Ramos (cell line): Measurements from ENCODE around the gene WDR20.

Experiments
- in situ Hi-C: fragments of 300-500 bp; cut with MboI; formaldehyde crosslinking; loops from one replicate; pipeline ENCODE4 v1.14.3; 2022; ENCODE audit warnings: low sequenced_read_pairs; ENCODE audit not compliant: unreplicated experiment

Gene WDR20

DNA sequence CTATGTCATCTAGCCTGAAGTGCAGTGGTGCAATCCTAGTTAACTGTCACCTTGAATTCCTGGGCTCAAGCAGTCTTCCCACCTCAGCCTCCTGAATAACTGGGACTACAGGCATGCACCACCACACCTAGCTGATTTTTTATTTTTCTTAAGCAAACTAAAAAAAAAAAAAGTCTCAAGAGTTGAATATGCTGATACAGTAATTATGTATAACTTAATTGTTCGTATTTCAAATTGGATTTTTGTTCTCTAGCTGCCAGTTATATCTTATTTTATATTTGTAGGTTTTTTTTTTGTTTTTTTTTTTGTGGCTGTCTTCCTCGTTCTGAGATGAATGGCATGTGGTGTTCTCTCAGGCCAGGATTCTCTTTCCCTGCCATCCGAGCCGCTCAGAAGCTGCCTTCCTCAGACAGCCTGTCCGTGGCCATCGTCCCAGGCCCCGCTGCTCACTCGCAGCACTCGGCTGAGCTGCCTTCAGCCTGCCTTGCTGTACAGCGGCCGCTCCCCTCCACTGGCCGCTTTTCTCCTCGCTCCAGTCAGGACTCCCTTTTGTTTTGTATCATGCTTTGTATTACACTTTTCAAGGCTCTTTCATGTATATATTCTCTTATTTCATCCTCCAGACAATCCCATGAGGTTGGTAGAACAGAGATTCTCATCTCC, 53.3 kb downstream of the WDR20 start:
- in situ Hi-C loops = no loop called here

DNA sequence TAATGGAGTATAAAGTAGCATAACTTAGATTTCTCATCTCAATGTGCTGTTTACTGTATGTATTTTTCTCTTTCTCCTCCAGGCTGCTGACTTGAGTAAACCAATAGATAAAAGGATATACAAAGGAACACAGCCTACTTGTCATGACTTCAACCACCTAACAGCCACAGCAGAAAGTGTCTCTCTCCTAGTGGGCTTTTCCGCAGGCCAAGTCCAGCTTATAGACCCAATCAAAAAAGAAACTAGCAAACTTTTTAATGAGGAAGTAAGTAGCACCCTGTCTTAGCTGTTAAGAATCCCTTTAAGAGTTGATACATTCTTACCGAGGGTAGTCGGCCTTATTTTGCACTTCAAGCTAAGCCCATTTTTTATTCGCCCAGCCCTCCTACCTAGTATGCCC, 55.2 kb downstream of the WDR20 start:
- in situ Hi-C loops = no loop called here

DNA sequence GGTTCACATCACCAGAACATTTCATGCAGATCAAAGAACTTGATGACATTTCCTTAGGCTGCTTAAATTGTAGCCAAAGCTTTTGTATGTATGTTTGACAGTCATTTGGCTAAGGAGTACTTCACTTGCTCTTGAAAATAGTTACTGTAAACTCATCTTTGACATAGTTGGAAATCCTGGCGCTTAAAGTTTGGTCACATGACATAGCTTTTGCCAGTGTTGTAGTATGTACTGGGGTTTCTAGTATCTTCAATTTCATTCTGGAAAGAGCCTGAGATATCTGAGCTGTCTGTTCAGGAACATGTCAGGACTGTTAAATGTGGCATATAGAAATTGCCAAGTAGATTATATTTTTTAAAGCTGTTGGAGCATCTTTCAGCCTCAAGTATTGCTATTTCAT, 55.7 kb downstream of the WDR20 start:
- in situ Hi-C loops = no loop called here

DNA sequence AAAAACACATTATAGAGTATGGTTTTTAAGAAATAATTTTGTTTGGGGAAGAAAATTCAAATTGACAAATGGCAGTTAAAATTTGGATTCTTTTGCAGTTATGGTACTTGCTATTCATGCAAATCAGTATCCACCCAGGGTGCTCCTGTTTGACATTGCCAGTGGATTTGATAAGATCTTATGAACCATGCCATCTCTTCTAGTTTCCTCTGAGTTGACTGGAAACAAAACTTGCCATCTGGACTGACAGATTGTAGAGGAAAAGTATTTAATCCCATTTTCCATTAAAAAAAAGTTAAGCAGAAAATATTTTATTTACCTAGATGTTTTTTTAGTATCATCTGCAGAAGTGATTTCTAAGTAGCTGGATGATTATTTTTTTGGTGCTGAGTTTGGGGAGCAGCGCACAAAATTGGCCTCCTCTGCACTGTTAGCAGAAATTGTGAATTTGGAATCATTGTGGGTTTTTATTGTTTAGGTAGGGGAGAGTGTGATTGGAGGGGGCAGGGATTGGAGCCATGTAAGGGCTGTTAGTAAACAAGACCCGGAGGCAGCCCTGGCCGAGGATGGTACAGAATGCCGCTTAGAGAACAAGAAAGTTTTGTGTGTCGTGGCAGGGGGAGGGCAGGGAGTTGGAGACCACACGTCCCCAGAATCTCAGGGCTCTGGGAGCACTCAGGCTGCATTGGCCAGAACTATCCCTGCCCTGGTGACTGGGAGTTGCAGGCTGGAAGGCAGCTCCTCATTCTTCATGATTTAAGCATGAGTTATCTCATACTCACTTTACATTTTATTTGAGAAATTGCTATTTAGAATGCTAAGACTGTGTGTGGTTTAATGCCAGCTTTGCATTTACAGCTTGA, 56.6 kb downstream of the WDR20 start:
- in situ Hi-C loops = no loop called here

DNA sequence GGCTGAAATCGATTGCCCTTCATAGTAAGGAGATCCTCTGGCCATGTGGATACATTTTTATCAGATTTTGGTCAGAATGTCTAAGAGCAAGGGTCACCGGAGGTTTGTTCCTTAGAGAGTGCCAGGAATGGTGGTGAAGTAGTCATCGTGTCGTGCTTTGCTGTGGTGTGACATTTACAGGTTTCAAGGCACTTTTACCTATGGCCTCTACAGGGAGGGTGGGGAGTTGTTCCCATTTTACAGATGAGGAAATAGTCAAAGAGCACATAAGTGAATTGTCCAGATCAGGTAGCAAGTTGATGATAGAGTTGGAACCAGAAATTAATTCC, 57.2 kb downstream of the WDR20 start:
- in situ Hi-C loops = no loop called here

DNA sequence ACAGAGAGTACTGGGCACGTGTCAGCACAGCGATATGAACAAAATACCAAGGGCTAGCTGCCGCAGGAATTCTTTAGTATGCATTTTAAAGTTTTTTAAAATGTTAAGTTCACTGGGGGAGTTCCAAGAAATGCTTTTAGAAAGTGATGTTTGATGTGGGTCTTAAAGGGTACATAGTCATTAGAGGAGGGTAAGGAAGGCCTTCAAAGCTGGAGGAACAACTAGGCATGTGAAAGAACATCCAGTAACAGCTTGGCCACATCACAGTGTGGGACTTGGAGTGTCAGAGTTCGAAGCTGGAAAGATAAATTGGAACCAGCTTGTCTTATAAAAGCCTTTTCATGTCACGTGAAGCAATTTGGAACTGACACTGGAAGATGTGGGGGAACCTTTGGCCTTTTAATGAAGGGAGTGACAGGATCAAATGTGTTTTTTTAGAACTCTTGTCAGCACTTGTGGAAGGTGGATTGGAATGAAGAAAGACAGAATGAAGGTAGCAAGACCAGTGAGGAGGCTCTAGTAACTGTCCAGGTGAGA, 57.7 kb downstream of the WDR20 start:
- in situ Hi-C loops = no loop called here

DNA sequence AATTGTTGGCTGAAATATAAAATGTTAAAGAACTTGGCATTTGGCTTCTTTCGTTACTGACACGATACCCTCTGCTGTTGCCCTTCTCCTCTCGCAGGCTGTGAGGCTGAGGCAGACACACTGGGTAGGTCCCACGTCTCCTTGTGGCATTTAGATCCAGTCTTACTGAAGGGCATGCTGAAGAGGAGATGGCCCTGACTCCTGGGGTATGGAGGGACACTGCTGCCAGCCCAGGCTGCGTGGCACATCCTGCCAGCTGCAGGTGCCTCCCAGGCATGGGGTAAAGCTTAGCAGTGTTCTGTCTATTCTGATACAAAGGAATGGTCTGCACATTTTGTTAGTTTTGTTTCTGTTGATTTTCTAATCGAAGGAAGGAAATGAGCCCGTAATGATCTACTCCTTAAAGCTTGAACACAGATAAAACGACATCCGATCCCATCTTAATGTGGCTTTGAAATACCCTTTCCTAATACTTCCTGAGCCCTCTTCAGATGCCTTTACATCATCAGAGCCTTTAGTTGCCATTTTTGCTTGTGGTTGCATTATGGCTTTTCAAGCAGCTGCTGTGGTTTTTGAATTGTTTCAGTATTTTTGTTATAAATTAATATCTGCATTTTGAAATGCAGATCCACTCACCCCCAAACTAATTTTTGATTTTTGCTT, 61.1 kb downstream of the WDR20 start:
- in situ Hi-C loops = no loop called here

DNA sequence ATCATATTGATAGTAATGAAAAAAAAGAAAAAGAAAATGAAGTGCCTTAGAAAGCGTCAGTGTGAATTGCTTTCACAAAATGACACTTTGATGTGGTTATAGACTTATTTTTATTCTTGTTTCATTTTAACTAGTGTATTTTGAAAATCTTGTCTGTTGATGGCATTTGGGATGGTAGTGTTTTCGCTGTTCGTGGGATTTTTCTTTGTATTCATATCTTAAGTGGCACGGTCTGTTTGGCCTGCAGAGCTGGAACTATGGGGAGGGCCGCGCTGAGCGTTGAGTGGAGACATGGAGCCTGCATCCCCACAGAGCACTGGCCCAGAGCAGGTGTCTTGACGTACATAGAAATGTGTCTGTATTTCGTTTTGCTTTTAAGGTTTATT, 61.6 kb downstream of the WDR20 start:
- in situ Hi-C loops = no loop called here

DNA sequence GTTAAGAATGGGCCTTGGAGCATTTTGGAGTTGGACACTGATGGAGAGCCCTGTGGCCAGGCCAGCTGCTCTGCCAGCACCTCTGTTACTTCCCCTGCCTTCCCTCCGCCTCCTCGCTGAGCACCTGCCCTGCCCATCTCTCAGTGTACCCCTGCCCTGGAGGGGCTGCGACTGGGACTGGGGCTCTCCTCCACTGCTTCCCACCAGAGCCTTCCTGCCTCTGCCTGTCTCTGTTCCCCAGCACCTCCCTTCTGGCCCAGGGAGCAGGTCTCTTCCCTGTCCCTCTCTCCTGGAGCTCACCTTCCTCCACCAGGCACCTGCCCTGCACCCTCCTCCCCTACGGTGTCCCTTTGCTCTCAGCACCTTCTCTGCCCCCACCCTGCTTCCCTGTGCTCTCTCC, 62.1 kb downstream of the WDR20 start:
- in situ Hi-C loops = no loop called here

DNA sequence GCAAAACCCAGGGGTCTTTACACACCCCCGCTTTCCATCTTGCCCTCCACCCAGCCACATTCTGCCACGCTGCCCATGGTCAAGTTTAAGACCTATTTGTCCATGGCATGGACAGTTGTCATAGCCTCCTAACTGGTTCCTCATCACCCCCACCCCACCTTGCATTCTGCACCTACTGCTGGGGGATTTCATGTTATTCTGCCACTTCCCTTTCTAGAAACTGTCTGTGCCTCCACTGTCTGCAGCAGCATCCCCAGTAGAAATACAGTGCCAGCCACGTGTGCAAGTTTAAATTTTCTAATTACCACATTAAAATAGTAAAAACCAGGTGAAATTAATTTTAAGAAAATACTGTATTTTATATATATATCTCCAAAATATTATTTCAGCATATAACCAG, 63.2 kb downstream of the WDR20 start:
- in situ Hi-C loops = no loop called here

DNA sequence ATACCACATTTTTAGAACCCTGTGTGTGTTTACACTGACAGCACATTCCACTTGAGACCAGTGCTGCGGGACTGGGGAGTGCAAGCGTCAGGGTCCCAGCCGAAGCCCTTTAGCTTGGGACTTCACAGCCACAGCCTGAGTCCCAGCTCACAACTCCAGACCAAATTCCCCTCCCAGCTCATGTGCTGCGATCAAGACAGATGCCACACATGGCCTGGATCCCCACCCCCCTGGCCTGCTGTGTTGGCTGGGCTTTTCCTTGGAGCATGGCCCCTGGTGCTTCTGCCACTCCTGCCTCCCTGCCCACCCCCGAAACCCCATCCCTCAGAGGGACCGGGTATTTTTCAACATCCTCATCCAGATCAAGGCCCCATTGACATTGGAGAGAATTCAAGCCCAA, 63.7 kb downstream of the WDR20 start:
- in situ Hi-C loops = no loop called here

DNA sequence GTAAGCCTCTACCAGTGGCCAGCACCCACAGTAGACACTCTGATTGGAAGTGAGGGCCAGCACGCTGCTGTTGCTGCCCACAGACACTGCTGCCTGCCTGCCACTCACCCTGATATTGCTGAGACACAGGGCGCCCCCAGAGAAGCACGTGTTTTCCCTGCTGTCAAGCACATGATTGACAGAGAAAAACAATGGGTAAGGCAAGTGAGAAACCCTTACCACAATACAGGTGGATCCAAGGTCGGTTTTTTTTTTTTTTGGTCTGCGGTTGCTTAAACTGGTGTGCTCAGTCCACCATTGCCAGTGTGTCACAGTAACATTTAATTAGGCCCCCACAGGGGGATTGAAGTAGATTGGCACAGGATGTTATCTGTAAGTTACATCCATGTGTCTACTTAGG, 65.9 kb downstream of the WDR20 start:
- in situ Hi-C loops = no loop called here

DNA sequence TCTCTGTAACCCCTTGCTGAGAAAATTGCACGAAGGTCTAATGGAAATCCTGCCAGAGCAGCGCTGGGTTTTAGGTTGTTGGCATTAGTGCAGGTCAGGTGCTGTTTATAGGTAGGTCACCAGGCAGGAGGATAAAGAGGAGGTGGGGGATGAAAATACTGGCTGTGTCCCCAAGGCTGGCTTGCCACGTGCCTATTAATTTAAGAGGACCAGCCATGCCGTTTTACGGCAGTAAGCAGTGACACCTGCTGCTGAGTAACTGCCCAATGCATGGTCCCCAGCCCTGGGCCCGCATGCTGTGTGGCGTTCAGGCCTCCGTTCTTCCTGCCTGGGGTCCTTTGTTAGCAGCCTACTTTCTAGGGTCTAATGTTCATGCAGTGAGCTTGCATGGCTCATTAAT, 67.2 kb downstream of the WDR20 start:
- in situ Hi-C loops = no loop called here

DNA sequence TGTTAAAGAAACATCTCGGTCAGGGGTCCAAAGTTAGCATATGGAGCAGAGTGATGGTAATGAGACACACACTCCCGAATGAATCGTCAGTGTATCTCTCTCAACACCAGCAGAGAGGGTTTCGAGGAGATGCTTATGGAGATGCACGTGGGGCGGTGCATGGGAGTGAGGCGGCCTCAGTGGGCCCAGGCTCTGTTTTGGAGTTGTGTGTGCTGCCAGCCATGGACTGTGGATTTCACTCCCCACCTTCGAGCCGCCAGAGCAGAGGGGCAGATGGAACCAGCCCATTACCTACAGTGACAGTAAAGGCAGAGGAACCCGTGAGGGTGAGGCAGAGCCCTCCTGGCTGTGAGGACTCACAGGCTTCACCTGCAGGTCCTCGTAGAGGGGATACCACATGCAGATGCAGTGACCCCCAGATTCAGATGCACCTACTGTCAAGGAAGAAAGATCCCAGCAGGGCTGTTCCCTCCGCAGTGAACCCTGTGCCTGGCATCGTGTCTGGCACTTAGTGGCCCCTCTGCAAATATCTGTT, 68.2 kb downstream of the WDR20 start:
- in situ Hi-C loops = no loop called here

DNA sequence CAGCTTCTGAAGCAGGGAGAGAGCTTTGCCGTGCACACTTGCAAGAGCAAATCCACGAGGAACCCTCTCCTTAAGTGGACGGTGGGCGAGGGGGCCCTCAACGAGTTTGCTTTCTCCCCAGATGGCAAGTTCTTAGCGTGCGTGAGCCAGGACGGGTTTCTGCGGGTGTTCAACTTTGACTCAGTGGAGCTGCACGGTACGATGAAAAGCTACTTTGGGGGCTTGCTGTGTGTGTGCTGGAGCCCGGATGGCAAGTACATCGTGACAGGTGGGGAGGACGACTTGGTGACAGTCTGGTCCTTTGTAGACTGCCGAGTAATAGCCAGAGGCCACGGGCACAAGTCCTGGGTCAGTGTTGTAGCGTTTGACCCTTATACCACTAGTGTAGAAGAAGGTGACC, 69.0 kb downstream of the WDR20 start:
- in situ Hi-C loops = no loop called here

DNA sequence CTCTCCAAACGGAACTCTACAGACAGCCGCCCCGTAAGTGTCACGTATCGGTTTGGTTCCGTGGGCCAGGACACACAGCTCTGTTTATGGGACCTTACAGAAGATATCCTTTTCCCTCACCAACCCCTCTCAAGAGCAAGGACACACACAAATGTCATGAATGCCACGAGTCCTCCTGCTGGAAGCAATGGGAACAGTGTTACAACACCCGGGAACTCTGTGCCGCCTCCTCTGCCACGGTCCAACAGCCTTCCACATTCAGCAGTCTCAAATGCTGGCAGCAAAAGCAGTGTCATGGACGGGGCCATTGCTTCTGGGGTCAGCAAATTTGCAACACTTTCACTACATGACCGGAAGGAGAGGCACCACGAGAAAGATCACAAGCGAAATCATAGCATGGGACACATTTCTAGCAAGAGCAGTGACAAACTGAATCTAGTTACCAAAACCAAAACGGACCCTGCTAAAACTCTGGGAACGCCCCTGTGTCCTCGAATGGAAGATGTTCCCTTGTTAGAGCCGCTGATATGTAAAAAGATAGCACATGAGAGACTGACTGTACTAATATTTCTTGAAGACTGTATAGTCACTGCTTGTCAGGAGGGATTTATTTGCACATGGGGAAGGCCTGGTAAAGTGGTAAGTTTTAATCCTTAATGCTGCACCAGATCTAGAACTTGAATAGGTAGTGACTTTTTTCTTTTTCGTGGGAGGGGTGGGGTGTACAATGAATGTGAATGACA, 69.7 kb downstream of the WDR20 start:
- in situ Hi-C loops = no loop called here

DNA sequence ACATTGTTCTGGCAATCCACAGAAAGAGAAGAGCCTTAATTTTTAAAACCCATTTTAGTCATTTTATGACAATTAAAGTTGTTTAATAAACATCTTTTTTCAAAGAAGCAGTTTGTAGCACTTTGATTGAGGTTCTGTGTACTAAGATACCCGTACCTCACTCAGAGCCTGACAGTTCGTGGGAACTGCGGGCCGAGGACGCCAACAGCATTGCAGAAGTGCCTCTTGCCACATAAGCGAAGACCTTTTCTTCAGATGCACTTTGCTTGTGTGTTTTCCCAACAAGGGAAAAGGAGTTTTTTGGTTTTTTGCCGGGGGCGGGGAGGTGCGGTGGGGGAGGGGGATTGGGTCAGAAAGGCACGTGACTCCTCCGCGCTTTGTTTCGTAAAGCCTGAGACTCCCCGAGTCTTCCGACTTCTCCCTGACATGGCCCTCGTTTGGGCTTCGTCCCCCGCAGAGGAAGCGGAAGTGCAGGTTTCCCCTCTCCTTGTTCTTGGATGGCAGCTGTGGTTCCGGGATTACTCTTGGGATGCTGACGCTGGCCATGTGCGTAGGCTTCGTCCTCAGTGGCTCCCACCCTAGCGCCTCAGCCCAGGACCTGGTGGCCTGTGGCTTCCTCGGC, 70.8 kb downstream of the WDR20 start:
- in situ Hi-C loops = no loop called here

DNA sequence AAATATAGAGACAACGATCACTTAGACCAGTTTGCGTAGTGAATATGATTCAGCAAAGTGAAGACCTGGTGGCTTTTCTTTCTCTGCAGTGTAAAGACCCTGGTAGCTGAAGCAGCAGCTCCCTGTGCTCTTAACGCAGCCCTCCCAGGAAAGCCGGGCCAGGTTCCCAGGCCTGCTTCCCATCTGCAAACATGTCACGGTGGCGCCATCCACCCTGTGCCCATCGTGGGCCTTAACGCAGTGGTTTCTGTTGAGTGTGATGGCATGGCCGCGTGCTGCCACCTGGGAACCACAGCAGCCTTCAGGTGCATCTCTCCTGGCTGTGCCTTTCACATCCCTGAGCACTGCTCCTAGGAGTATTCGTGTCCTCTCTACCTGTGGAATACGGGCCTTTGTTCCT, 71.5 kb downstream of the WDR20 start:
- in situ Hi-C loops = no loop called here

DNA sequence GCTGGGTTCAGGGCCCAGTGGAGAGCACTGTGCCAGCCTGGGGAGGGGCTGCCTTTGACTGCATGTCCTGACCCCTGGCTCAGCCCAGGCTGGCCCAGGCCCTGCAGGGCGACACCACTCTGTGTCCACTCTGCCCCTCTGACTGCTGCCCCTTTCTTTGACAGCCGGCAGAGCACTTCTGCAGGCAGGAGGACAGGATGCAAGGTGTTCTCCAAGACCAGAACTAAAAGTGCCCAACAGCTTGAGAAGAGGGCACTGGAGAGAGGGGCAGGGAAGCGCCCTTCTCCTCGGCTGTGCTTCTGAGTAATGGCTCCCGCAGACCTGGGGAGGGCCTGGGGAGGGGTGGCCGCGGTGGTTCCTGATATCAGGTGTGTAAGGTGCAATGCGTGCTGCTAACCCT, 72.7 kb downstream of the WDR20 start:
- in situ Hi-C loops = no loop called here

DNA sequence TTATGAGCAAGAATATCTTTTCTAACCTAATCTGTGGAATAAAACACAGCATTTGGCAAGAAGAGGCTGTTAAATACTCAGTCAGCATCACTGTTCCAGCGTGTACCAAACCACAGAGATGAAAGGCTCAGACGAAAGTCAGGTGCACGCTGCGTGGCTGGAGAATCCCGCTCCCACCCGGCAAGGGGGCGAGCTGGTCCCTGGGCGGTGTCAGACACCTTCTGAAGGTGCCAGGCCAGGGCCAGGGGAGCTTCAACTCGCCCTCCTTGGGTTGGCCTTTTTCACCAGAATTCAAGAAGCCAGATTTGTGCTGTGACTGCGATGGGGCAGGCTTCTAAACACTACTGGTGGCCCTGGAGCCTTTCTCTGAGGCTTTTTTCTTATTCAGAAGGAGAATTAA, 73.1 kb downstream of the WDR20 start:
- in situ Hi-C loops = no loop called here
